ENCODE data around the gene POLR3A.

Gene POLR3A

DNA sequence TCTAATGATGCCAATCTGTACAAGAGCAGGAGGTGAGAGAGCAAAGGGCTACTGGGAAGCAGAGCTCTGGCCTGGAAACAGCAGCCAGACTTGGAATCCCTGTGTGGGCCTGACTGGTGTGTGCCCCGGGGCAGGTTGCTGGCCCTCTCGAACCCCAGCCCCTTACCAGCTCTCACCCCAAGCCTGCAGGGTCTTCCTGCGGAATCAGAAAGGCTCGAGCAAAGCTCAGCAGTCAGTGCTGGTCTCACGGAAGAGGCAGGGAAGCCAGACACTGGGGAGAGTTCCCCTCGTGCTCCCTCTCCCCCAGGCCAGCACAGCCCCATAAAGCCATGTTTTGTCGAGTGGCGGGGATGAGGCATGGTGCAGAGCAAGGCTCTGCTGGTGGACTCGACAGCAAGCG lies 50.1 kb downstream of the POLR3A start:
- no peak overlapping the region for H3K4me3 ChIP-seq (replicated peaks; ENCODE audit: low read depth, low read length)
- TF ChIP-seq, protein P1, sequence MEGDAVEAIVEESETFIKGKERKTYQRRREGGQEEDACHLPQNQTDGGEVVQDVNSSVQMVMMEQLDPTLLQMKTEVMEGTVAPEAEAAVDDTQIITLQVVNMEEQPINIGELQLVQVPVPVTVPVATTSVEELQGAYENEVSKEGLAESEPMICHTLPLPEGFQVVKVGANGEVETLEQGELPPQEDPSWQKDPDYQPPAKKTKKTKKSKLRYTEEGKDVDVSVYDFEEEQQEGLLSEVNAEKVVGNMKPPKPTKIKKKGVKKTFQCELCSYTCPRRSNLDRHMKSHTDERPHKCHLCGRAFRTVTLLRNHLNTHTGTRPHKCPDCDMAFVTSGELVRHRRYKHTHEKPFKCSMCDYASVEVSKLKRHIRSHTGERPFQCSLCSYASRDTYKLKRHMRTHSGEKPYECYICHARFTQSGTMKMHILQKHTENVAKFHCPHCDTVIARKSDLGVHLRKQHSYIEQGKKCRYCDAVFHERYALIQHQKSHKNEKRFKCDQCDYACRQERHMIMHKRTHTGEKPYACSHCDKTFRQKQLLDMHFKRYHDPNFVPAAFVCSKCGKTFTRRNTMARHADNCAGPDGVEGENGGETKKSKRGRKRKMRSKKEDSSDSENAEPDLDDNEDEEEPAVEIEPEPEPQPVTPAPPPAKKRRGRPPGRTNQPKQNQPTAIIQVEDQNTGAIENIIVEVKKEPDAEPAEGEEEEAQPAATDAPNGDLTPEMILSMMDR (IDR thresholded peaks at IDR 0.05; ENCODE audit: low read depth, low read length, missing control alignments): no peak
- no peak for DNase-seq (ENCODE audit: extremely low read depth, low read depth)

DNA sequence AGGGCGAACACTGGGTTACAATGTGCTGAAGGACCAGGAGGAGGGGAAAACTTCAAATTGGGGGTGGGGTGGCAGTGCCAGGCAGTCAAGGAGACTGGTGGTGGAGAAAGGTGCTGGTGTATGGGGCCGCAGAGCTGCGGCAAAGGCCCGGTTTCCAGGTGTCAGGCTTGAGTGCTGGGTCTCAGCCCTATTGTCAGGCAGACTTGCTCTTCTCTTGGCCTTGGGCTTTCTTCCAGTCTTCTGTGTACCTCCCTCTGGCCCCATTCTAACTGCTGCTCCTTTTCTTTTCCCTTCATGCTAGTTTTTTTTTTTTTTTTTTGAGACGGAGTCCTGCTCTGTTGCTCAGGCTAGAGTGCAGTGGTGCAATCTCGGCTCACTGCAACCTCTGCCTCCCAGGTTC lies 51.0 kb downstream of the POLR3A start:
- no peak overlapping the region for H3K4me3 ChIP-seq (replicated peaks; ENCODE audit: low read depth, low read length)
- TF ChIP-seq, protein P1 (IDR thresholded peaks at IDR 0.05; ENCODE audit: low read depth, low read length, missing control alignments): no peak
- no peak for DNase-seq (ENCODE audit: extremely low read depth, low read depth)

DNA sequence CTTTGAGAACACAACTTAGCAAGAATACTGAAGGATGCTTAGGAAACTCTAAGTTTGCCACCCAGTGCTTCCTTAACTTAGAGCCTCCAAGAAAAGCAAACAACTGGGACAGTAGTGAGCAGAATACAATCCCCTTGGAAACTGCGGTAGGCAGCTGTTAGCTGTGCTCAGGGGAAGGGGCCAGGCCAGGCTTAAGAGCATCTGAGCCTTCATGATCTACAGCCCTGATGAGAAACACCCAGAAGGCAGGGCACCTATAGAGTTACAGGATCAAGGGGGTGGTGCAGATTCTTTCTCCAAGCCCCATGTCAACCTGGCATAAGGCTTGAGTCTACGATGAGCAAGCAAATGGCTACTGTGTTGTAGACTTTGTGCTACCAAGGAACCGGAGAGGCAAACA lies 51.4 kb downstream of the POLR3A start:
- no peak for DNase-seq (ENCODE audit: extremely low read depth, low read depth)
- no peak overlapping the region for H3K4me3 ChIP-seq (replicated peaks; ENCODE audit: low read depth, low read length)
- TF ChIP-seq, protein P1 (IDR thresholded peaks at IDR 0.05; ENCODE audit: low read depth, low read length, missing control alignments): no peak

DNA sequence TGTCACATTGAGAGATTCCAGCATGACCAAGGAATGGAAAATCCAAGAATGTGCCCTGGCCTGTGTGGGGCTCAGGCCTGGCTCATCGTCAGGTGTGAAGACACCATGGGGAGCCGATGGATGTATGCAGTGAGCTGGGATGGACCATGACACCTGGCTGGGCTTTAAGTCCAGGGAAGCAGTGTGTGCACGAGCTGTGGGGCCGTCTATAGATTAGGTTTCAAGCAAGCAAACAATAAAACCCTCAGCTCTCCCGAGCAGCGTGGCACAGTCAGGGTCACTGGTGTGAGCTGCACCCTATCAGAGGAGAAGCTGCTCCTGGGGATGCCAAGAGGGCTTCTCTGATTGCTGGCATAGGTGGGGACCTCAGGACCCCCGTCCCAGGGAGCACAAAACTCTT lies 52.3 kb downstream of the POLR3A start:
- DNase-seq (ENCODE audit: extremely low read depth, low read depth): no peak
- TF ChIP-seq, protein P1 (IDR thresholded peaks at IDR 0.05; ENCODE audit: low read depth, low read length, missing control alignments): no peak
- H3K4me3 ChIP-seq (replicated peaks; ENCODE audit: low read depth, low read length): no peak overlapping the region

DNA sequence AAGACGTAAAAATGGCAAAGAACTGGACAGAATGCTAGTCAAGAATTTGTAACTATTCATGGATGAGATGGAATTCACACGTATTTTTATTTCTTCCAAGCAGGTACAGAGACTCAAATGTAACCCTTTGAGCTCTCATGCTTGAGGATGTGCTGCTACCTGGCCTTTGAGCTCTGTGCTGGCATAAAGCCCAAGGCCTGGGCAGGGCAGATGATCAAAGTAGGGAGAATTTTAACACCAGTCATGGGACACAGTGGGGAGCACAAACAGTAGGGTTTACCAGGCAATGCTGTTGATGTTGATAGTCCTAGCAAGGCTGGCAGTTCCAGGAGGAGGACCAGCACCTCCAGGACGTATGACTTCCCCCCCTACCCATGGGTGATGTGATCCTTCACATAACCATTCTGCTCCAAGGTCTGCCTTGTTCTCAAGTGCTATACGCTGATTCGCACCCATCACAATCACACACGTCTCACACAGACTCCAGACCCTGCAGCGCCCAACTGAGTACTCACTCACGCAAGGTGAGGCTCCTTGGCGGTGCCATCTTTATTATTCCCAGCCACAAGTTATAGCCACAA lies 54.1 kb downstream of the POLR3A start:
- DNase-seq (ENCODE audit: extremely low read depth, low read depth): no peak
- TF ChIP-seq, protein P1 (IDR thresholded peaks at IDR 0.05; ENCODE audit: low read depth, low read length, missing control alignments): no peak
- no peak overlapping the region for H3K4me3 ChIP-seq (replicated peaks; ENCODE audit: low read depth, low read length)

DNA sequence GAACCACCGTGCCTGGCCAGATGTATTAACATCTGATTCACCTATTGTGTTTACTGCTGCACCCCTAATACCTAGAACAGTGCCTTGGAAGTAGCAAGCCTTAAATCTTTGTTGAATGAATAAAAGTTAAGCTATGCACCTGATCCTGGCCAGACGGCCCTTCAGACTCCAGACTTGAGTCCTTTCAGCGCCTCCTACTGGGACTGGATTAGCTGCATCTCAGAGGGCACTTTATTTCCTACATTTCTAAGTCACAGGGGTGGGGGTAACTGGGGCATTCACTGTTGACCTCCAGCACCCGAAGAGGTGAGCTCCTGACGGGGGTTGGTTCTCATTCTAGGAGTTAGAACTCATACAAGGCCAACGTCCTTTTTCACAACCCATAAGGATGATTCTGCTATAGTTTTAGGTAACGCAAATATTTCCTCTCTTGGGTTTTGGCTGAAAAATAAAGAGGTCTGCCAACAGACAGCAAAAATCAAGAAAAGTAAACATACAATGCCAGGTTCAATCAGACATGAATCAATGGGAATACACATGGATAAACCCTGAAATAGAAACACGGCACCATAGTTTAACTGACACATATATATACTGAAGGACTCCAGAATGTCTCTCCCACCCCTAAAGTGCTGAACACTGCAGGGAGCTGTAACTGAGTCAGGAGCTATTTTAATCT lies 54.8 kb downstream of the POLR3A start:
- no peak for DNase-seq (ENCODE audit: extremely low read depth, low read depth)

More for the DNA sequence above, 54.8 kb downstream of the POLR3A start:
- H3K4me3 ChIP-seq (replicated peaks; ENCODE audit: low read depth, low read length): no peak overlapping the region
- TF ChIP-seq, protein P1 (IDR thresholded peaks at IDR 0.05; ENCODE audit: low read depth, low read length, missing control alignments): peak; percentile 55
